NCI-H345 (cell line): ENCODE data around the gene NDFIP1.

Source experiments
- DNase-seq: peaks from one replicate; lab custom pipeline; 2025; lab: John Stamatoyannopoulos, UW

Gene NDFIP1

GRCh38 chr5:142119051-142119625 lies 10.6 kb downstream of the NDFIP1 start:
- DNase-seq: no peak

GRCh38 chr5:142120247-142120935 lies 11.8 kb downstream of the NDFIP1 start:
- DNase-seq: no peak

GRCh38 chr5:142122121-142122520 lies 13.5 kb downstream of the NDFIP1 start:
- no peak for DNase-seq

- no peak for DNase-seq
Measured at GRCh38 chr5:142125378-142125777, 16.8 kb downstream of the NDFIP1 start.

GRCh38 chr5:142125963-142126362 lies 17.4 kb downstream of the NDFIP1 start:
- no peak for DNase-seq

- no peak for DNase-seq
Measured at GRCh38 chr5:142128675-142129208, 20.2 kb downstream of the NDFIP1 start.

GRCh38 chr5:142129446-142130066 lies 21.0 kb downstream of the NDFIP1 start:
- no peak for DNase-seq

- DNase-seq: no peak
Measured at GRCh38 chr5:142131394-142131793, 22.8 kb downstream of the NDFIP1 start.

GRCh38 chr5:142132916-142133315 lies 24.3 kb downstream of the NDFIP1 start:
- DNase-seq: no peak

- no peak for DNase-seq
Measured at GRCh38 chr5:142133330-142134206, 25.0 kb downstream of the NDFIP1 start.

- DNase-seq: no peak
Measured at GRCh38 chr5:142134331-142135010, 25.9 kb downstream of the NDFIP1 start.

GRCh38 chr5:142141463-142141862 lies 32.9 kb downstream of the NDFIP1 start:
- DNase-seq: no peak

GRCh38 chr5:142143878-142144277 lies 35.3 kb downstream of the NDFIP1 start:
- peak; percentile 1 for DNase-seq

- DNase-seq: peak; percentile 31
Measured at GRCh38 chr5:142145106-142145900, 36.7 kb downstream of the NDFIP1 start.

- no peak for DNase-seq
Measured at GRCh38 chr5:142149363-142149762, 40.8 kb downstream of the NDFIP1 start.

GRCh38 chr5:142150431-142150830 lies 41.9 kb downstream of the NDFIP1 start:
- no peak for DNase-seq

- peak; percentile 46 for DNase-seq
Measured at GRCh38 chr5:142151436-142152383, 43.1 kb downstream of the NDFIP1 start.

- no peak for DNase-seq
Measured at GRCh38 chr5:142152384-142152732, 43.8 kb downstream of the NDFIP1 start.

GRCh38 chr5:142153674-142154448 lies 45.3 kb downstream of the NDFIP1 start:
- no peak for DNase-seq
